ENCODE data around the gene OR52J3.

- TF ChIP-seq CTCF (IDR thresholded peaks at IDR 0.05) (no peak), EZH2 (IDR thresholded peaks at IDR 0.05) (no peak)
Measured at GRCh38 chr11:5090668-5091067, 44.3 kb downstream of the OR52J3 start.

Data from neural progenitor cell (in vitro differentiated cells).